HCT116 (cell line): ENCODE results near the gene NDE1. TPM values are rescaled to one million over a fixed set of nuclear protein-coding genes. Genes with fewer than 3 reads are reported as not detected.
"Not testable (repeated sequence)": the region's sequence is repeated elsewhere in the genome, so short reads cannot be mapped to it uniquely, and the experiment has no call there.

Experiments
- ATAC-seq: fragments of 200-7000 bp; cut with Tn5 transposase; 2 replicates; pipeline ENCODE4 v1.9.1; 2020; ENCODE audit warnings: mild to moderate bottlenecking, moderate library complexity
- BruUV-seq: library from RNA; stranded (reverse); fragments of 400-500 nt; replicated peaks from 2 replicates; lab custom pipeline; 2021; lab: Mats Ljungman, UMichigan
- CTCF ChIA-PET: fragments of 300-600 bp; sonication (Branson Sonifier 250); formaldehyde crosslinking; loops from one replicate; lab custom pipeline; 2021; ENCODE audit warnings: antibody characterized with exemption; lab: Charles Lee
- POLR2A ChIA-PET: fragments of 300-600, 350-600 bp; sonication (Branson Sonifier 250); formaldehyde crosslinking; loops from one replicate; lab custom pipeline; 2021; ENCODE audit warnings: antibody characterized with exemption; lab: Charles Lee
- RAD21 ChIA-PET, 2 experiments: fragments of 300-600 bp; sonication (Branson Sonifier 250); formaldehyde crosslinking; loops; one replicate each; lab custom pipeline; 2023; ENCODE audit warnings: low total read pairs in 2 of 2; ENCODE audit not compliant: uncharacterized antibody in 2 of 2, unreplicated experiment in 2 of 2, low non-redundant PET in 1 of 2; lab: Charles Lee
- DNase-seq: peaks from one replicate; pipeline ENCODE4 v3.0.0-alpha.2; 2010; ENCODE audit warnings: low read depth, low spot score
- H2AFZ ChIP-seq: fragments of 200-600 bp; shearing (Covaris generic), sonication (generic); 2 replicates; pipeline ENCODE4 v1.6.1; 2017; ENCODE audit warnings: low read depth, mixed run types, mixed read lengths, antibody characterized with exemption, low read length; ENCODE audit not compliant: poor library complexity, severe bottlenecking
- H3K27ac ChIP-seq: 2 replicates; pipeline ENCODE4 v1.5.1; 2012; ENCODE audit warnings: low read depth, low read length
- H3K27me3 ChIP-seq: fragments of 200-600 bp; sonication (generic); 2 replicates; pipeline ENCODE4 v1.6.1; 2016; ENCODE audit warnings: mixed run types, low read length, mixed read lengths; ENCODE audit not compliant: insufficient read depth
- H3K36me3 ChIP-seq, 2 experiments: fragments of 200-500 bp in 1 of 2; fragments of 200-600 bp in 1 of 2; sonication (Bioruptor generic) in 1 of 2; sonication (generic) in 1 of 2; 2 replicates each; pipeline versions ENCODE4 v1.5.1 to v1.6.1; 2014 to 2016; ENCODE audit warnings: low read length in 2 of 2, inconsistent platforms in 1 of 2, mixed read lengths in 1 of 2, mixed run types in 1 of 2; ENCODE audit not compliant: insufficient read depth in 2 of 2, control insufficient read depth in 1 of 2
- H3K4me1 ChIP-seq, 2 experiments: fragments of 200-600 bp in 1 of 2; sonication (generic) in 1 of 2; 2 replicates each; pipeline versions ENCODE4 v1.5.1 to v1.6.1; 2012 to 2017; ENCODE audit warnings: low read length in 2 of 2, inconsistent platforms in 1 of 2, mild to moderate bottlenecking in 1 of 2, mixed read lengths in 1 of 2, mixed run types in 1 of 2, moderate library complexity in 1 of 2; ENCODE audit not compliant: insufficient read depth in 2 of 2, control insufficient read depth in 1 of 2
- H3K4me2 ChIP-seq: fragments of 200-600 bp; sonication (generic); 2 replicates; pipeline ENCODE4 v1.6.1; 2017; ENCODE audit warnings: mixed run types, low read length, mixed read lengths
- H3K4me3 ChIP-seq, 2 experiments: fragments of 200-600 bp in 1 of 2; sonication (generic) in 1 of 2; replicated peaks in 1 of 2; 2 replicates each; pipeline ENCODE4 v1.5.1; 2011 to 2016; ENCODE audit warnings: low read length in 2 of 2, control low read depth in 1 of 2, low read depth in 1 of 2, mild to moderate bottlenecking in 1 of 2, mixed read lengths in 1 of 2, mixed run types in 1 of 2
- H3K79me2 ChIP-seq: fragments of 200-600 bp; sonication (generic); 2 replicates; pipeline ENCODE4 v1.6.1; 2017; ENCODE audit warnings: mild to moderate bottlenecking, mixed run types, low read length, moderate library complexity, mixed read lengths; ENCODE audit not compliant: insufficient read depth
- H3K9ac ChIP-seq: fragments of 200-600 bp; sonication (generic); 2 replicates; pipeline ENCODE4 v1.6.1; 2016; ENCODE audit warnings: low read length, mixed read lengths
- H3K9me2 ChIP-seq: fragments of 200-600 bp; sonication (generic), shearing (Covaris generic); 2 replicates; pipeline ENCODE4 v1.6.1; 2017; ENCODE audit warnings: mixed run types, mild to moderate bottlenecking, moderate library complexity; ENCODE audit not compliant: insufficient read depth
- H3K9me3 ChIP-seq, 2 experiments: fragments of 200-500 bp in 1 of 2; fragments of 200-600 bp in 1 of 2; sonication (Bioruptor generic) in 1 of 2; sonication (generic) in 1 of 2; 2 replicates each; pipeline ENCODE4 v1.6.1; 2014 to 2017; ENCODE audit warnings: low read length in 2 of 2, mixed read lengths in 2 of 2, inconsistent platforms in 1 of 2, low read depth in 1 of 2, mild to moderate bottlenecking in 1 of 2, mixed run types in 1 of 2, moderate library complexity in 1 of 2; ENCODE audit not compliant: control insufficient read depth in 1 of 2, insufficient read depth in 1 of 2
- H4K20me1 ChIP-seq: fragments of 200-600 bp; sonication (generic), shearing (Covaris generic); 2 replicates; pipeline ENCODE4 v1.6.1; 2017; ENCODE audit warnings: mixed run types, mild to moderate bottlenecking, moderate library complexity; ENCODE audit not compliant: insufficient read depth
- EGR1 ChIP-seq: IDR thresholded peaks from 2 replicates; pipeline ENCODE4 v1.6.1; 2012; ENCODE audit warnings: low read depth
- POLR2AphosphoS5 ChIP-seq: IDR thresholded peaks from 2 replicates; pipeline ENCODE4 v1.6.1; 2011; ENCODE audit warnings: mild to moderate bottlenecking, low read depth, low read length, moderate library complexity
- RAD21 ChIP-seq: IDR thresholded peaks from 2 replicates; pipeline ENCODE4 v1.6.1; 2012; ENCODE audit warnings: low read depth, mild to moderate bottlenecking
- YY1 ChIP-seq: IDR thresholded peaks from 2 replicates; pipeline ENCODE4 v1.6.1; 2011; ENCODE audit warnings: low read length, low read depth, moderate library complexity, mild to moderate bottlenecking; ENCODE audit not compliant: insufficient replicate concordance; ENCODE audit errors: extremely low read depth
- ZNF274 ChIP-seq: fragments of 200-500 bp; sonication (Bioruptor generic); IDR thresholded peaks from 2 replicates; pipeline ENCODE4 v1.6.1; 2014; ENCODE audit warnings: mild to moderate bottlenecking, low read depth, low read length, inconsistent platforms
- intact Hi-C: fragments of 100-400 bp; cut with micrococcal nuclease; formaldehyde crosslinking; loops from 2 replicates; pipeline ENCODE4 v1.10.0; 2022
- total RNA-seq: library from RNA; stranded (reverse); gene quantifications from one replicate; pipeline ENCODE4 v1.2.1, GENCODE V29; 2021; ENCODE audit not compliant: unreplicated experiment

NDE1 gene
- total RNA-seq, 1 experiment from 2014 or later: 103 TPM

GRCh38 chr16:15653227-15653626 is 3.2 kb downstream of the NDE1 start:
- no peak overlapping the region for H3K9ac ChIP-seq
- RAD21 ChIA-PET: no interaction called here
- DNase-seq: no peak
- H4K20me1 ChIP-seq: no peaks in the 10 kb centered on the region
- POLR2A ChIA-PET: no interaction called here
- H3K27ac ChIP-seq: no peak overlapping the region
- TF ChIP-seq POLR2AphosphoS5: no peak
- no peak for TF ChIP-seq RAD21
- no peak for TF ChIP-seq ZNF274
- no peak for TF ChIP-seq YY1
- CTCF ChIA-PET: no interaction called here
- ATAC-seq: no peak
- H2AFZ ChIP-seq: no peak overlapping the region
- intact Hi-C loops: no loop called here
- no peak overlapping the region for H3K4me3 ChIP-seq
- H3K4me1 ChIP-seq: peaks cover 10 to 14% of the 10 kb centered on the region in 2 experiments; a peak in 3 of 4 replicates
- H3K9me2 ChIP-seq: no peaks in the 10 kb centered on the region
- no TSS peak for BruUV-seq
- peaks cover 10 to 16% of the 10 kb centered on the region in 2 experiments; a peak in 1 of 4 replicates for H3K36me3 ChIP-seq
- no peak overlapping the region for H3K4me2 ChIP-seq
- no peaks in the 10 kb centered on the region for H3K9me3 ChIP-seq
- no peaks in the 10 kb centered on the region for H3K27me3 ChIP-seq
- peaks cover 76% of the 10 kb centered on the region for H3K79me2 ChIP-seq

- H4K20me1 ChIP-seq: no peaks in the 10 kb centered on the region
- no peak for ATAC-seq
- H3K9me3 ChIP-seq: no peaks in the 10 kb centered on the region
- peaks cover 7 to 8% of the 10 kb centered on the region in 2 experiments; a peak in 3 of 4 replicates for H3K4me1 ChIP-seq
- H3K27ac ChIP-seq: no peak overlapping the region
- H3K9me2 ChIP-seq: no peaks in the 10 kb centered on the region
- CTCF ChIA-PET: no interaction called here
- intact Hi-C loops: no loop called here
- H3K36me3 ChIP-seq: peaks cover 10 to 16% of the 10 kb centered on the region in 2 experiments; a peak in 1 of 4 replicates
- RAD21 ChIA-PET: no interaction called here
- H3K79me2 ChIP-seq: peaks cover 86% of the 10 kb centered on the region
- no peak for TF ChIP-seq EGR1
- BruUV-seq: no TSS peak
- no peaks in the 10 kb centered on the region for H3K27me3 ChIP-seq
- no peak overlapping the region for H2AFZ ChIP-seq
- POLR2A ChIA-PET: no interaction called here
- no peak overlapping the region for H3K9ac ChIP-seq
- no peak overlapping the region for H3K4me3 ChIP-seq
- DNase-seq: no peak
- no peak overlapping the region for H3K4me2 ChIP-seq
These were observed 4.5 kb downstream of the NDE1 start for GRCh38 chr16:15654591-15654990.

- H3K4me1 ChIP-seq, H3K4me3 ChIP-seq, intact Hi-C loops, H2AFZ ChIP-seq, CTCF ChIA-PET, H3K9ac ChIP-seq, DNase-seq, H4K20me1 ChIP-seq, H3K27me3 ChIP-seq, POLR2A ChIA-PET, RAD21 ChIA-PET, BruUV-seq, ATAC-seq, H3K9me3 ChIP-seq, H3K9me2 ChIP-seq, H3K4me2 ChIP-seq, H3K27ac ChIP-seq: not testable (repeated sequence)
- Histone ChIP-seq H3K79me2 (peaks cover 90% of the 10 kb centered on the region), H3K36me3 (peaks cover 10 to 16% of the 10 kb centered on the region in 2 experiments; a peak in 1 of 4 replicates)
These were observed 5.5 kb downstream of the NDE1 start for GRCh38 chr16:15655561-15655960.
